ENCODE measurements around the gene FZD10. TPM values are rescaled to one million over a fixed set of nuclear protein-coding genes. Genes with fewer than 3 reads are reported as not detected.

The FZD10 gene
- total and polyA plus RNA-seq, 2 of the 8 experiments (the other 6 are each of a cell fraction or from before 2014, with no cell fraction given) = 0.11 to 0.60 TPM

DNA sequence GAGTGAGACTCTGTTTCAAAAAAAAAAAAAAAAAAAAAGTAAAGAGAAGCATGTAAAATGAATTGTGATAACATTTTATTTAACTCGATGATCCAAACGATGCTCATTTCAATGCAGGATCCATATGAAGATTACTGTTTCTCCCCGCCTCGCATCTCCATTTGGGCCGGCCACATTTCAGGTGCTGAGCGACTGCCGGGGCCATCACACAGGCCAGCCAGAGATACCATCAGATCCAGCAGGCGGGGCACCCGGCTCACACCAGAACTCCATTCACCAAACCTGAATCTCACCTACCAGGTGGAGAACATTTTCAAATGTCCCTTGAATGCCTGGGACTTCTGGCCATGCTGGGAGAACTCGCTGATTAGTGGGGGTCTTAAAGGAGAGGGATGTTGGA is 18.0 kb upstream of the FZD10 start:
- no peak overlapping the region for H3K18ac ChIP-seq (ENCODE audit: extremely low read depth, low read length)
- no peaks in the 10 kb centered on the region for H3K36me3 ChIP-seq (ENCODE audit: control insufficient read depth in 2 of 4, insufficient read depth in 4 of 4, low read length in 3 of 4)
- no peak overlapping the region for H2BK120ac ChIP-seq (replicated peaks; ENCODE audit: low read depth, low read length)
- FAIRE-seq (no peak), DNase-seq (ENCODE audit: low read depth in 1 of 2, low spot score in 2 of 2) (no peak)
- H3K79me1 ChIP-seq (ENCODE audit: low read depth, low read length) = no peaks in the 10 kb centered on the region
- H2BK15ac ChIP-seq (ENCODE audit: low read length) = no peak overlapping the region
- H2BK20ac ChIP-seq (ENCODE audit: low read length) = no peak overlapping the region
- H3K23me2 ChIP-seq (ENCODE audit: low read depth, low read length) = no peaks in the 10 kb centered on the region
- no peak overlapping the region for H3K27ac ChIP-seq (ENCODE audit: low read depth, low read length)
- no peak overlapping the region for H4K5ac ChIP-seq (ENCODE audit: insufficient read length, low read depth, low read length)
- H2AK5ac ChIP-seq (ENCODE audit: low read depth, low read length) = no peak overlapping the region
- H2AFZ ChIP-seq (ENCODE audit: low read length) = no peak overlapping the region
- H3K14ac ChIP-seq (ENCODE audit: insufficient read length) = no peak overlapping the region
- no peak overlapping the region for H3K4ac ChIP-seq (replicated peaks; ENCODE audit: insufficient read length, low read depth, low read length)
- peaks cover 0 to 27% (median 14%) of the 10 kb centered on the region in 4 experiments; a peak in 5 of 7 replicates for H3K27me3 ChIP-seq (replicated peaks in 1 of 4; ENCODE audit: control insufficient read depth in 3 of 4, extremely low read depth in 1 of 4, insufficient read depth in 3 of 4, low read length in 3 of 4)
- no peak overlapping the region for H3K4me2 ChIP-seq (ENCODE audit: insufficient read depth in 1 of 2, low read depth in 2 of 2, low read length in 2 of 2)
- no peak overlapping the region for H3K56ac ChIP-seq (replicated peaks; ENCODE audit: insufficient read length, low read depth, low read length)
- H4K91ac ChIP-seq (replicated peaks; ENCODE audit: insufficient read length, low read length) = no peak overlapping the region
- POLR2A ChIA-PET (ENCODE audit: partially characterized antibody) = no interaction called here
- H3K79me2 ChIP-seq (ENCODE audit: control insufficient read depth in 1 of 2, insufficient read depth in 2 of 2, low read length in 2 of 2) = no peaks in the 10 kb centered on the region
- no peak overlapping the region for H3K23ac ChIP-seq (ENCODE audit: insufficient read length)
- H3K9ac ChIP-seq (replicated peaks in 1 of 4; ENCODE audit: extremely low read depth in 1 of 4, low read depth in 3 of 4, low read length in 3 of 4) = no peak overlapping the region
- peaks cover 0 to 3% (median 0%) of the 10 kb centered on the region in 4 experiments; a peak in 1 of 7 replicates for H3K4me1 ChIP-seq (replicated peaks in 1 of 4; ENCODE audit: control insufficient read depth in 3 of 4, insufficient read depth in 4 of 4, low read length in 3 of 4)
- CTCF ChIA-PET (ENCODE audit: partially characterized antibody) = interaction anchor here (0.8 to 2.2 kb wide), 2 partner anchors 12 to 19 kb away, joined by 4 to 7 read pairs; no protein-coding TSS in a partner anchor
- H2BK5ac ChIP-seq (ENCODE audit: low read depth, low read length) = no peak overlapping the region
- H4K8ac ChIP-seq (ENCODE audit: extremely low read depth, insufficient read depth, low read length) = no peak overlapping the region
- no peaks in the 10 kb centered on the region for H3K9me3 ChIP-seq (ENCODE audit: insufficient read depth in 2 of 2, low read depth in 1 of 2, low read length in 1 of 2)
- H4K20me1 ChIP-seq (replicated peaks in 1 of 2; ENCODE audit: control insufficient read depth in 1 of 2, insufficient read depth in 2 of 2, low read length in 2 of 2) = no peaks in the 10 kb centered on the region
- 87% methylated on average over 10 of the region's 10 CpGs; no CpG with 5 or more reads in 1 of the 2 experiments for WGBS, 2 experiments (ENCODE audit: extremely low coverage in 1 of 2, insufficient coverage in 1 of 2, insufficient read length in 1 of 2, insufficient replicate concordance in 2 of 2, low coverage in 1 of 2, low lambda C conversion rate in 2 of 2, missing lambda C conversion rate in 1 of 2)
- H3K4me3 ChIP-seq (ENCODE audit: extremely low read depth in 1 of 4, insufficient read depth in 2 of 4, low read depth in 3 of 4, low read length in 4 of 4) = no peak overlapping the region
- H2BK12ac ChIP-seq (ENCODE audit: low read depth, low read length) = no peak overlapping the region
- no peak for TF ChIP-seq ZNF274 (IDR thresholded peaks at IDR 0.05; ENCODE audit: borderline replicate concordance, extremely low read depth, low read length)
